HG02973 (cell line): ENCODE measurements around the gene SLC35F3.

Source experiments
- ATAC-seq: cut with Tn5 transposase; IDR thresholded peaks from one replicate; pipeline ENCODE4 v1.9.1; 2021; ENCODE audit warnings: moderate library complexity; ENCODE audit not compliant: unreplicated experiment

The SLC35F3 gene

GRCh38 chr1:234309598-234310459, 405.4 kb downstream of the SLC35F3 start:
- ATAC-seq, result peak; percentile 88

- ATAC-seq, result peak; percentile 3
Observed at GRCh38 chr1:234310460-234310817, 406.0 kb downstream of the SLC35F3 start.

DNA sequence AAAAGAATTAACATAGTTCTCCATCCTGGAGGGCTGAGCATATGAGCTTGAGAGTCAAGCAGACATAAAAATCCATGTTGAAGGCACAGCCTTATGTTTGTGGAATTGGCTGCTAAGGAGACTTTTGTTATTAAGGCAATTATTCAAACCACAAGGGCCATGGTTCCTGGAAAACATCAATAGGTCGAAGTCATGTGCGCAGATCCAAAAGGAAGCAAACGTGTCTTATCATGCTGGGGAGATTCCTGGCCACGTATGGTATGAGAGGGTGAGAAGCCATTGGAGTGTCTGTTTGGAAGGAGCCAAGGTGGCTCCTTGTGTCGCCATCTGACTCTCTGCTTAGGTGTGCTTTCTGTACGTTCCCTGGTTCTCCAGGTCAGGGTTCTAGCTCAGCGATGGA, 406.9 kb downstream of the SLC35F3 start:
- ATAC-seq, result no peak

DNA sequence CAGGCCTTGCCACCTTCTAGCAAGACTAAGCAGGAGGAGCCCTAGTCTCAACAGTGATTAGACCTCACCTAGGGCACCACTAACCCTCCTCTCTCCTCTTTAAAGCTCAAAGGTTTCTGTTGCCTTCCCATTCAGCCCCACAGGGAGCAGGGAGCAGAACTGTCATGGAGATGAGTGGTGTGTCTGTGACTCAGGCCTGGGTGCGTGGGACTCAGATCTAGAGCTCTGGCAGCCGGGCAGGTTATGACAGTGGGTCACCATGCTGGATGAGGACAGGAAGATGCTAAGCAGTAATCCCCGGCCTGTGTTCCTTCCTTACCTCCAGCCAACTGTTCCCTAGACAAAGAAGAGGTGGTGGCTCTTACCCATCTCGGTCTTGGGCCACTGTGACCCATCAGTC, 408.7 kb downstream of the SLC35F3 start:
- no peak for ATAC-seq

GRCh38 chr1:234315091-234315541, 410.6 kb downstream of the SLC35F3 start:
- no peak for ATAC-seq

DNA sequence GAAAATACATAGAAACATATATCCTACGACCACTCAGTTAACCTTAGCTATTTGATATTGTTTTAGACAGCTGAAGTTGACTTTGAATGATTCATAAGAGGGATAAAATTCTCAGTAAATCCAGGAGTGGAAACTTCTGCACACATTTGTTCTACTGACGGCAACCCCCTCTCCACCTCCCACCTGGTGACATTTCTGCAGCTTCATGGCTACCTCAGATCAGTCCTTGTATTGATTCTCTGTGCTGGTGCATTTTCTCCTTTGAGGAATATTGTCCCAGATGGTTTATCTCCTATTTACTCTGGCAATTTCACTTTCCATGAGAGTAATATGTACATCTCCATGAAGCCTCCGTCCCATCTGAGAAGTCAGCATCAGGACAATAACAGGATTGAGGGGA, 411.1 kb downstream of the SLC35F3 start:
- ATAC-seq, result no peak

GRCh38 chr1:234316486-234316885, 412.0 kb downstream of the SLC35F3 start:
- no peak for ATAC-seq

GRCh38 chr1:234316937-234317336, 412.5 kb downstream of the SLC35F3 start:
- ATAC-seq, result no peak

- no peak for ATAC-seq
Observed at GRCh38 chr1:234320069-234320468, 415.6 kb downstream of the SLC35F3 start.

- no peak for ATAC-seq
Observed at GRCh38 chr1:234320549-234320948, 416.1 kb downstream of the SLC35F3 start.

DNA sequence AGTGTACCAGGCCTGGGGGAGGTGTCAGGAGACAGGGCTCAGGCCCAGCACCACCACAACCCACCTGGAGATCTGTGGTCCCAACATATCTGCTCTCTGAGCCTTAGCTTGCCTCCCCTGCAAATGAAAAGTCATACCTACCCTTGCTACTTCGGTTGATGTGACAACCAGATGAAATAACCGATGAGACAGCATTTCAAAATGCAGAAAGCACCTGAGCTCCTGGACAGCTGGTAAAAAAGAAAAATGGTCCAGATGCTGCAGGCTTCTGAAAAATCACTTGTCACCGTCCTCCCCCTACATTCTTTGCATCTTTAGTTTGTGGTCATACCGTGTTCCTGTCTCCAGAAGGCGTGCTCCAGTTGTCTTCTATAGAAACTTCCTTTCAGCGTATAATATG, 416.8 kb downstream of the SLC35F3 start:
- no peak for ATAC-seq

DNA sequence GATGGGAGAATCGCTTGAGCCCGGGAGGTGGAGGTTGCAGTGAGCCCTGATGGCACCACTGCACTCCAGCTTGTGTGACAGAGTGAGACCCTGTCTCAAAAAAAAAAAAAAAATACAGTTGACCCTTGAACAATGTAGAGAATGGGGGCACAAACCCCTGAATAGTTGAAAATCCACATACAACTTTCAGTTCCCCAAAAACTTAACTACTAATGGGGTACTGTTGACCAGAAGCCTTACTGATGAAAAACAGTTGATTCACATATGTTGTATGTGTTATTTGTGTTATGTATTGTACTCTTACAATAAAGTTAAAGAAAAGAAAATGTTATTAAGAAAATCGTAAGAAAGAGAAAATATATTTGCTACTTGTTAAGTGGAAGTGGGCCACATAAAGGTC, 417.6 kb downstream of the SLC35F3 start:
- ATAC-seq, result no peak

- no peak for ATAC-seq
Observed at GRCh38 chr1:234322979-234323378, 418.5 kb downstream of the SLC35F3 start.

DNA sequence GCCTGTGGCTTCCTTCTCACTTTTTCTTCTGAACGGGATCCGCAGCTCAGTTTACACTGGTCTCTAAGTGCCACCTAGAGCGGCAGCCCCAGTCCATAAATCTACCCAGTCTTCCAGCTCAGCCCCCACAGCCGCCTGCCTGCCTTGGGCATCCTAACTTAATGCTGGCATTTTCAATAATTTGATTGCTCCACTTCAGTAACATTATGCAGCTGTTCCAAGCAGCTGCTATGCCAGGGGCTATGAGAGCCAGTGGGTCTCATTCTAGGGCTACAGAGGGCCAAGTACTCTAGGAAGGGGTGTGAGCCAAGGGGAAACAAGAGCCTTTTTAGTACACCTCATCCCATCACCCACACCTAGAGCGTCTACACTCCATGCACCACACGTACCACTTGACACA, 420.3 kb downstream of the SLC35F3 start:
- ATAC-seq, result no peak

- peak; percentile 35 for ATAC-seq
Observed at GRCh38 chr1:234325878-234326496, 421.5 kb downstream of the SLC35F3 start.

DNA sequence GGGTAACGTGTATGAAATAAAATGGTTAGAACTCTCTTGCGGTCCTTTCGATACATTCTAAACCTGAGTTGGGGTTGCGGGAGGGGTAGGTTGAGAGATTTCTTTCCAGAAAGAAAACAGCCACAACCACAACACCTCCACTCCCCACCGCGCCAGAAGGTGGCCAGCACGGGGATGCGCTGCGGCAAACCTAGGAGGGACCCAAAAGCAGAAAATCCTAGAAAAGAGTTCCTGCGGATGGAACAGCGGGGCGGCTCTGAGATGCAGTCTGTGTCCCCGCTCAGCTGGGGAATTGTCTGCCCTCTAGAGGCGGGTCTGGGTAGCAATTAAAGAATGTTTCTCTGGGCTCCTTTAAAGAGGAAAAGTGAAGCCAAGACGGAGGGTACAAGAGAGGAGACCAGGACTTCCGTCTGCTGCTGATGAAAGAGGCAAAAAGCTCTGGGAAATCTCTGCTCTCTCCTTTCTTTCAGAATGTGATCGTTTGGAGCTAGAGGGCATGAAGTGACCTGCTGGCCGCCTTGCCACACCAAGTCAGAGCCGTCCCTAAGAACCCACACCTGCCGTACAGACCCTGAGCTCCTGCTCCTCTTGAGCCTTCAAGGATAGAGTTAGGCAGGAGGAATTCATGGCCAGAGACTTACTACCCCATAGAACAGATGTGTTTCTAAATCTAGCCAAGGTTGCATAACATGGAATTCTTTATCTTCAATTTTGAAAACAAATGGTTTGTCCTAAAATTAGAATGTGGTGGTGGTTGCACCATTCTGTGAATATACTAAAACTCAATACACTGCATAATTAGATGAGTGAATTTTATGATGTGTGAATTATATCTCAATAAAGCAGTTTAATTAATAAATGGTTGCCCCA, 422.3 kb downstream of the SLC35F3 start:
- ATAC-seq, result peak; percentile 76

- no peak for ATAC-seq
Observed at GRCh38 chr1:234327577-234328164, 423.2 kb downstream of the SLC35F3 start.

DNA sequence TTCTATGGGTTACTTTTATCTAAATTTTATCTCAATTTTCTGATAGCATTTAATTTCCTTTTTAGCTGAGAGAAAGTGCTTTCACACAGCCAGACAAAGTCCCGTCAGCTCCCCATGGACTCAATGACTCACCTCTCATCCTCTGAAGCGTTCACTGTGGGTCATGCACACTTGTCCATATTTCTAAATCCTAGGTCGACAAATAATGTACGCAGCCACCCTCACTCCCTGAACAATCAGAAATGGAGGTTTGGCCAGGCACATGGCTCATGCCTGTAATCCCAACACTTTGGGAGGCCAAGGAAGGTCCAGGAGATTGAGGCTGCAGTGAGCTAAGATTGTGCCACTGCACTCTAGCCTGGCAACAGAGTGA, 426.4 kb downstream of the SLC35F3 start:
- ATAC-seq, result no peak

DNA sequence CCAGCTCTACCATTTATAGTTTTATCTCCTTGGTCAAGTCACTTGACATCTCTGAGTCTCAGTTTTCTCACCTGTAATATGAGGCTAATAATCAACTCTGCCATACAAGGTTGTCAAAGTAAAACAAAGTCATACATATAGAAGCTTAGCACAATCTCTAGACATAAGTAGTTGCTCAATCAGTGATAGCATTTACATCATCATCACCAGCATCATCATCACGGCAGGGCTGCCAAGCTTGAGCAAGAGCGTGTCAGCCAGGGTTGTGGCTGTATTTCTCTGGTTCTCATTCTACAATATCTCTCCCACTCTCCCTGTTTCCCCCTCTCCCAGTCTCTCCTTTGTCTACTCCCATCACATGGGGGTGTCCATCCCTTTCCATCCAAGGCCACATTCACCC, 427.0 kb downstream of the SLC35F3 start:
- ATAC-seq, result no peak

DNA sequence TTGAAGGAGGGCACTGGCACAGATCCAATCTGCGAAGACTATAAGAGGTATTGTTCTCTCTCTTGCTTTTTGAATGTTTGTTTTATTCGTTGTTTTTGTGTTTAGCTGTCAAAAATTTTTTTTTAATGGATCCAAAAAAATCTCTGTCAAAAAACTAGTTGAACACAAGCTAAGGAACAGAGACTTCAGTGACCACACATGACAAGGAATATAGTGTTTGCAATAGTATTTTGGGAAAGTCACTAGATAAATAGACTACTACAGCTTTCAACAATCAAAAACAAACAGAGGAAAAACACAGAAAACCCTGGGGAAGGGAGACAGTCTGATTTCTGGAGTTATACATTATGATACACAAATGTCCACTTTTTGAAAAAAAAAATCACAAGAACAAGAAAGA, 431.9 kb downstream of the SLC35F3 start:
- ATAC-seq, result no peak

DNA sequence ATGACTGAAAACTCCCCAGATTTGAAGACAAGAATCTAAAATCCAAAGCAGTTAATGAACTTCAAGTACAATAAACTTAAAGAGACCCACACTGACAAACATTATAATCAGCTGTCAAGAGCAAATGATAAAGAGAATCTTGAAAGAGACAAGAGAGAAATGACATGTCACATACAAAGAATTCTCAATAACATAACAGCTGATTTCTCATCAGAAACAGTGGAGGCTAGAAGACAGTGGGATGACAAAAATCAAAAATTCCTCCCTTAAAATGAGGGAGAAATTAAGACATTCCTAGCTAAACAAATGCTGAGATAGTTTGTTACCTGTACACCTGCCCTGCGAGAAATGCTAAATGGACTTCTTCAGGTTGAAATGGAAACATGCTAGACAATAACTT, 432.8 kb downstream of the SLC35F3 start:
- ATAC-seq, result no peak
